ENCODE data around the gene SLC6A3.

Gene SLC6A3

DNA sequence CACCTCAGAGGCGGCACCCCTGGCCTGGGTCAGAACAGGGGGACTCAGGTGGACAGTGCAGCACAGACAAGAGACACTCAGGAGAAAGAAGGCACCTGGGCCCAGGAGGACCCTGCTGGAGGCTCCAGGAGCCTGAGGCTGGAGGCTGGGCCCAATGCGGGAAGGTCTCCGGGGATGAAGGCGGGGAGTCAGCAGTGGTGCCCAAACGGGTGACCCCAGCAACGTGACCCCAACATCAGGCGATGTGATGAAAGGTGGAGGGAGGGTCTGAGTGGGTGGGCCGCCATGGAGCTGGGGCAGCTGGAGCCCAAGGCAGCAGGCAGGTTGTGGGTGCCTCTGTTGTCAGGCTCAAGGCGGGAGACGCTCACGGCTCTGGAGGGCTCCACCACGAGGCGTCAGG lies 41.0 kb upstream of the SLC6A3 start:
- TF ChIP-seq, protein P1, sequence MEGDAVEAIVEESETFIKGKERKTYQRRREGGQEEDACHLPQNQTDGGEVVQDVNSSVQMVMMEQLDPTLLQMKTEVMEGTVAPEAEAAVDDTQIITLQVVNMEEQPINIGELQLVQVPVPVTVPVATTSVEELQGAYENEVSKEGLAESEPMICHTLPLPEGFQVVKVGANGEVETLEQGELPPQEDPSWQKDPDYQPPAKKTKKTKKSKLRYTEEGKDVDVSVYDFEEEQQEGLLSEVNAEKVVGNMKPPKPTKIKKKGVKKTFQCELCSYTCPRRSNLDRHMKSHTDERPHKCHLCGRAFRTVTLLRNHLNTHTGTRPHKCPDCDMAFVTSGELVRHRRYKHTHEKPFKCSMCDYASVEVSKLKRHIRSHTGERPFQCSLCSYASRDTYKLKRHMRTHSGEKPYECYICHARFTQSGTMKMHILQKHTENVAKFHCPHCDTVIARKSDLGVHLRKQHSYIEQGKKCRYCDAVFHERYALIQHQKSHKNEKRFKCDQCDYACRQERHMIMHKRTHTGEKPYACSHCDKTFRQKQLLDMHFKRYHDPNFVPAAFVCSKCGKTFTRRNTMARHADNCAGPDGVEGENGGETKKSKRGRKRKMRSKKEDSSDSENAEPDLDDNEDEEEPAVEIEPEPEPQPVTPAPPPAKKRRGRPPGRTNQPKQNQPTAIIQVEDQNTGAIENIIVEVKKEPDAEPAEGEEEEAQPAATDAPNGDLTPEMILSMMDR (conservative IDR thresholded peaks at IDR 0.05; ENCODE audit: low read depth, low read length), result no peak
- Histone ChIP-seq H3K79me2 (ENCODE audit: insufficient read depth, low read depth) (peaks cover 3% of the 10 kb centered on the region; the same call in 1 of the 2 replicates), H3K4me1 (ENCODE audit: low read depth, poor library complexity, severe bottlenecking) (peaks cover 46% of the 10 kb centered on the region), H3K36me3 (ENCODE audit: insufficient read depth) (no peaks in the 10 kb centered on the region; the same call in 1 of the 2 replicates), H4K20me1 (ENCODE audit: insufficient read depth) (no peaks in the 10 kb centered on the region), H3K9ac (no peak overlapping the region), H3K27me3 (ENCODE audit: insufficient read depth, low read depth) (no peaks in the 10 kb centered on the region), H2AFZ (ENCODE audit: low read depth) (no peak overlapping the region), H3K4me3 (IDR thresholded peaks at IDR 0.05; ENCODE audit: insufficient read depth, low read depth, low read length) (no peak overlapping the region), H3K27ac (no peak overlapping the region), H3K4me2 (no peak overlapping the region)

DNA sequence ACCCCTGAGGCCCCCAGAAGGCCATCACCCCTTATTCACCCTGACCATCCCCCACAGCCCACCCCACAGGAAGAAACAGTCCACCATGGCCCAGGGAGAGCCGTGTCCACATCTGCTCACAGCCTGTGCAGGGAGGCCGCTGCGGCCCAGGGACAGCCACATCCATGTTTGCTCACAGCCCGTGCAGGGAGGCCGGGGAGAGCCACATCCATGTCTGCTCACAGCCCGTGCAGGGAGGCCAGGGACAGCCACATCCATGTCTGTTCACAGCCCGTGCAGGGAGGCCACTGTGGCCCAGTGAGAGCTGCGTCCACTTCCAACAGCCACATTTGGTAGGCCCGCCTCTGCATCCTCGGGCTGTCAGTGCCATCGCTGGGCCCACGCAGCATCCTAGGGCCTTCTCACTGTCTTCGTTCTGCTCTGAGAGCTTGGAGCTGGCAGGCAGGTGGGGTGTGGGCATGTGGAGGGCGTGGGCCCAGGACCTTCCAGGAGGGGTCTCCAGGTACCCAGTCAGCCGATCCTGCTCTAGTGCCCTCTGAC lies 40.4 kb upstream of the SLC6A3 start:
- Histone ChIP-seq H3K4me2 (no peak overlapping the region), H3K4me1 (ENCODE audit: low read depth, poor library complexity, severe bottlenecking) (peaks cover 46% of the 10 kb centered on the region)

DNA sequence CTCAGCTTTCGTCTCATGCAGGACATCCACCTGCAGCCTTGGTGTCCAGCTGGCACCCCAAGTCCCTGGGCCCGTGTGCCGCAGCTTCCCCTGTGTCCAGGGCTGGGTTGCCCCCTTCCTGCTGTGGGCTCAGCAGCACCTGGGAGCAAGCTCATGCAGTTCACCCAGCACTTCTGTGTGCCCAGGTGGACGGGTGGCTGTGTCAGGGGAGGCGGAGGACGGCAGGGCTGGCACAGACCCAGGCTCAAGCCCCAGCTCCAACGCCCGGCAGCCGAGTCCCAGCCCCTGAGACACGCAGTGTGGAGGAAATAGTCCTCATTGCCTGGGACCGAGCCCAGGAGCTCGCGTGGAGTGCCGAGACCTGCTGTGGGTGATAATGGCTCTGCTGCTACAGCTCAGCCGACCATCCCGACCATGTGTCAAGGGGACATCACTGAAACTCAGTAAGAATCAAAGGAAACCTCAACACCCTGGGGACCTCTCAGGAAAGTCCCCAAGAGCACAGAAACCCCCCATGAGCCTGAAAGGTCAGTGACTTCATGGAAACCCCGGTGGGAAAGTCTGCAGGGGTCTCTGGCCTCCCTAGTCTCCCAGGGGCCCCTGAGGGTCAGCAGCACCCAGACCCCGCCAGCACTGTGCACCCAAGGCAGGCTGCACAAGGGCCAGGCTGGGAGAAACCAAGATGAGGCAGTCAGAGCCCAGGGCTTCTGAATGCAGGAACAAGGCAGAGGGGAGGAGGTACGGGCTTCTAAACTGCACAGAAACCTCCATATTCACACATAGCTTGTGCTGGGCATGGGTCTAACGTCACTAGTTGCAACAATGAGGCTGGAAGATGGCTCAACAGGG lies 39.7 kb upstream of the SLC6A3 start:
- H3K36me3 ChIP-seq (ENCODE audit: insufficient read depth), result no peaks in the 10 kb centered on the region
- TF ChIP-seq, protein P1 (conservative IDR thresholded peaks at IDR 0.05; ENCODE audit: low read depth, low read length), result no peak
- peaks cover 3% of the 10 kb centered on the region; the same call in 1 of the 2 replicates for H3K79me2 ChIP-seq (ENCODE audit: insufficient read depth, low read depth)
- peaks cover 40% of the 10 kb centered on the region for H3K4me1 ChIP-seq (ENCODE audit: low read depth, poor library complexity, severe bottlenecking)
- H3K4me2 ChIP-seq, result no peak overlapping the region
- H2AFZ ChIP-seq (ENCODE audit: low read depth), result no peak overlapping the region
- H4K20me1 ChIP-seq (ENCODE audit: insufficient read depth), result no peaks in the 10 kb centered on the region
- no peak overlapping the region for H3K4me3 ChIP-seq (IDR thresholded peaks at IDR 0.05; ENCODE audit: insufficient read depth, low read depth, low read length)
- H3K27me3 ChIP-seq (ENCODE audit: insufficient read depth, low read depth), result no peaks in the 10 kb centered on the region
- no peak overlapping the region for H3K9ac ChIP-seq
- no peak overlapping the region for H3K27ac ChIP-seq

More for the DNA sequence above, 40.4 kb upstream of the SLC6A3 start:
- peaks cover 3% of the 10 kb centered on the region; the same call in 1 of the 2 replicates for H3K79me2 ChIP-seq (ENCODE audit: insufficient read depth, low read depth)
- H3K27ac ChIP-seq, result no peak overlapping the region
- no peaks in the 10 kb centered on the region for H3K36me3 ChIP-seq (ENCODE audit: insufficient read depth)
- H3K27me3 ChIP-seq (ENCODE audit: insufficient read depth, low read depth), result no peaks in the 10 kb centered on the region
- no peak overlapping the region for H3K4me3 ChIP-seq (IDR thresholded peaks at IDR 0.05; ENCODE audit: insufficient read depth, low read depth, low read length)
- H2AFZ ChIP-seq (ENCODE audit: low read depth), result no peak overlapping the region
- no peaks in the 10 kb centered on the region for H4K20me1 ChIP-seq (ENCODE audit: insufficient read depth)
- TF ChIP-seq, protein P1 (conservative IDR thresholded peaks at IDR 0.05; ENCODE audit: low read depth, low read length), result no peak
- H3K9ac ChIP-seq, result no peak overlapping the region

DNA sequence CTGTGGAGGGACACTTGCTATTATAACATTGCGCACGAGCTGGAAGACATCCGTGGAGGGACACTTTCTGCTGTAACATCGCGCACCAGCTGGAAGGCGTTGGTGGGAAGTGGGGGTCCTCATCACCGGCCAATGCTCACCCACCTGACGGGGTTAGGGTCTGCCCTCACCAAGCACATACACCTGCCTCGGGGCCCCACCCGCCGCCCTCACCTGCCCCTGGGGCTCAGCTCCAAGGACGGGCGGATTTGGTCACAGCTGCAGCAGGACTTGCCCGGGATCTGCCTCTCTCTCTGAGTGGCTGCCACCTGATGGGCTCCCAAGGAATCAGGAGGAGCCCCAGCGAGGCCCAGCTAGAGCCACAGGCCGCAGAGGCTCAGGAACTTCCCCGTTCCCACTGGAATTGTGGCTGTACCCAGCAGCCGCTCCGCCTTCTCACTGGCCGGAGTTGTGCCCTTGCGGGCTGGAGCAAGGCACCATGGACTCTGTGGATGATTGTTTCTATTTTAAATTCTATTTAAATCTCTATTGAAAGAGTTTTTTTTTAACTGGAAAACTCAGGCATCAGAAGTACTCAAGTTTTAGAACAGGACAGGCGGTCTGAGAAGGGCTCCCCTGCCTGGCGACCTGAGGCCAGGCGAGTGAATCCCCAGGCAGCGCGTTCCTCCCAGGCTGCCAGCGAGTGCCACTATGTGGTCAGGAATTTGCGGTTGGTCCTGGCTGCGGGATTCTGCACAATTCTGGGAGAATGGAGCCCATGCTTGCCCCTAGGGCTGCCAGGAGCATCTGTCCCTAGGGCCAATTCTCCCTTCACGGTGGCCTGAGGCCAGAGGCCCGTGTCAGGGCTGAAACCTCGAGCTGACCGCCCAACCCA lies 38.9 kb upstream of the SLC6A3 start:
- Histone ChIP-seq H3K9ac (no peak overlapping the region), H3K36me3 (ENCODE audit: insufficient read depth) (0 out of 2 replicates have a peak, but pooled peaks cover 7% of the 10 kb centered on the region)

More for the DNA sequence above, 38.9 kb upstream of the SLC6A3 start:
- TF ChIP-seq, protein P1 (conservative IDR thresholded peaks at IDR 0.05; ENCODE audit: low read depth, low read length), result no peak
- Histone ChIP-seq H3K4me3 (IDR thresholded peaks at IDR 0.05; ENCODE audit: insufficient read depth, low read depth, low read length) (no peak overlapping the region), H3K27ac (no peak overlapping the region), H3K79me2 (ENCODE audit: insufficient read depth, low read depth) (peaks cover 3% of the 10 kb centered on the region; the same call in 1 of the 2 replicates), H3K27me3 (ENCODE audit: insufficient read depth, low read depth) (no peaks in the 10 kb centered on the region), H3K4me2 (no peak overlapping the region), H2AFZ (ENCODE audit: low read depth) (no peak overlapping the region), H4K20me1 (ENCODE audit: insufficient read depth) (no peaks in the 10 kb centered on the region), H3K4me1 (ENCODE audit: low read depth, poor library complexity, severe bottlenecking) (peaks cover 31% of the 10 kb centered on the region)
